ENCODE results near the gene OAS2. TPM values are rescaled to one million over a fixed set of nuclear protein-coding genes. Genes with fewer than 3 reads are reported as not detected.

The OAS2 gene
- total and polyA plus RNA-seq, 10 of the 15 experiments (the other 5 are each of a cell fraction or from before 2014, with no cell fraction given) = 32.4 to 290 (median 90.2) TPM

GRCh38 chr12:112992541-112993398 is 14.5 kb downstream of the OAS2 start (continued):
- TF ChIP-seq RB1 (IDR thresholded peaks at IDR 0.05; ENCODE audit: borderline replicate concordance) = 0 out of 2 replicates have a peak, but pooled peaks have one; percentile 39
- TF ChIP-seq STAT1 (conservative IDR thresholded peaks at IDR 0.05) = no peak
- TF ChIP-seq HDAC2 (IDR thresholded peaks at IDR 0.05) = no peak
- TF ChIP-seq RUNX3 (IDR thresholded peaks at IDR 0.05; ENCODE audit: low read length) = 0 out of 2 replicates have a peak, but pooled peaks have one; percentile 25
- TF ChIP-seq CTCF (IDR thresholded peaks at IDR 0.05 in 2 of 3, conservative IDR thresholded peaks at IDR 0.05 in 1 of 3; ENCODE audit: control insufficient read depth in 2 of 3, extremely low read depth in 1 of 3, insufficient read depth in 1 of 3, low read depth in 3 of 3, low read length in 3 of 3) = peak; percentile 81 to 99 (median 83); a peak in 5 of 6 replicates
- TF ChIP-seq, protein P1, sequence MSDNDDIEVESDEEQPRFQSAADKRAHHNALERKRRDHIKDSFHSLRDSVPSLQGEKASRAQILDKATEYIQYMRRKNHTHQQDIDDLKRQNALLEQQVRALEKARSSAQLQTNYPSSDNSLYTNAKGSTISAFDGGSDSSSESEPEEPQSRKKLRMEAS (IDR thresholded peaks at IDR 0.05; ENCODE audit: low read depth, low read length) = no peak
- no peak for TF ChIP-seq LARP7 (IDR thresholded peaks at IDR 0.05)
- TF ChIP-seq SMC3 (IDR thresholded peaks at IDR 0.05; ENCODE audit: borderline replicate concordance, low read length) = peak; percentile 56; the same call in 1 of the 2 replicates
- TF ChIP-seq RELA (IDR thresholded peaks at IDR 0.05; ENCODE audit: borderline replicate concordance, partially characterized antibody) = no peak
- no peak for TF ChIP-seq NFYA (IDR thresholded peaks at IDR 0.05; ENCODE audit: borderline replicate concordance, low read depth, low read length)
- TF ChIP-seq POU2F2 (IDR thresholded peaks at IDR 0.05; ENCODE audit: borderline replicate concordance, low read depth, low read length) = 0 out of 3 replicates have a peak, but pooled peaks have one; percentile 9
- TF ChIP-seq, protein P2, sequence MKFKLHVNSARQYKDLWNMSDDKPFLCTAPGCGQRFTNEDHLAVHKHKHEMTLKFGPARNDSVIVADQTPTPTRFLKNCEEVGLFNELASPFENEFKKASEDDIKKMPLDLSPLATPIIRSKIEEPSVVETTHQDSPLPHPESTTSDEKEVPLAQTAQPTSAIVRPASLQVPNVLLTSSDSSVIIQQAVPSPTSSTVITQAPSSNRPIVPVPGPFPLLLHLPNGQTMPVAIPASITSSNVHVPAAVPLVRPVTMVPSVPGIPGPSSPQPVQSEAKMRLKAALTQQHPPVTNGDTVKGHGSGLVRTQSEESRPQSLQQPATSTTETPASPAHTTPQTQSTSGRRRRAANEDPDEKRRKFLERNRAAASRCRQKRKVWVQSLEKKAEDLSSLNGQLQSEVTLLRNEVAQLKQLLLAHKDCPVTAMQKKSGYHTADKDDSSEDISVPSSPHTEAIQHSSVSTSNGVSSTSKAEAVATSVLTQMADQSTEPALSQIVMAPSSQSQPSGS (IDR thresholded peaks at IDR 0.05; ENCODE audit: low read length) = no peak
- TF ChIP-seq POLR2A (IDR thresholded peaks at IDR 0.05; ENCODE audit: low read depth, low read length) = no peak
- TF ChIP-seq CBX5 (IDR thresholded peaks at IDR 0.05; ENCODE audit: low read depth) = peak; percentile 96; the same call in 1 of the 2 replicates
